CD14-positive monocyte (primary cell): ENCODE measurements around the gene FRAS1. TPM values are rescaled to one million over a fixed set of nuclear protein-coding genes. Genes with fewer than 3 reads are reported as not detected.

ENCODE experiments used
- DNase-seq, 3 donors: peaks; one replicate each; pipeline ENCODE4 v3.0.0-alpha.2; 2011 to 2022
- H2AFZ ChIP-seq: 2 replicates; pipeline ENCODE4 v1.6.0; 2012; ENCODE audit warnings: mild to moderate bottlenecking, low read depth, low read length, inconsistent platforms; ENCODE audit not compliant: insufficient read depth, poor library complexity, severe bottlenecking
- H3K27ac ChIP-seq, 2 donors: 1 replicate in 1 of 2; 2 replicates in 1 of 2; pipeline ENCODE4 v1.5.1; 2012 to 2013; ENCODE audit warnings: low read length in 2 of 2, control low read depth in 1 of 2, inconsistent platforms in 1 of 2, low read depth in 1 of 2, mild to moderate bottlenecking in 1 of 2
- H3K27me3 ChIP-seq, 2 donors: one replicate each; pipeline versions ENCODE4 v1.6.0 to v1.6.1; 2011 to 2013; ENCODE audit warnings: low read length in 2 of 2; ENCODE audit not compliant: control insufficient read depth in 2 of 2, insufficient read depth in 2 of 2
- H3K36me3 ChIP-seq, 2 donors: replicated peaks in 1 of 2; 1 replicate in 1 of 2; 2 replicates in 1 of 2; pipeline versions ENCODE4 v1.5.1 to v1.6.1; 2012 to 2013; ENCODE audit warnings: low read length in 2 of 2, control low read depth in 1 of 2, inconsistent platforms in 1 of 2, mild to moderate bottlenecking in 1 of 2; ENCODE audit not compliant: insufficient read depth in 2 of 2, control insufficient read depth in 1 of 2
- H3K4me1 ChIP-seq, 2 donors: 1 replicate in 1 of 2; 2 replicates in 1 of 2; pipeline versions ENCODE4 v1.5.1 to v1.6.1; 2012 to 2013; ENCODE audit warnings: low read length in 2 of 2, control low read depth in 1 of 2, inconsistent platforms in 1 of 2, mild to moderate bottlenecking in 1 of 2, moderate library complexity in 1 of 2; ENCODE audit not compliant: insufficient read depth in 2 of 2, control insufficient read depth in 1 of 2
- H3K4me2 ChIP-seq: replicated peaks from 2 replicates; pipeline ENCODE3; 2012; ENCODE audit warnings: low read length, moderate library complexity, mild to moderate bottlenecking; ENCODE audit not compliant: poor library complexity, severe bottlenecking; ENCODE audit errors: extremely low read depth
- H3K4me3 ChIP-seq, 3 experiments: fragments of 200-600 bp in 1 of 3; sonication (generic) in 1 of 3; replicated peaks in 1 of 3; 1 replicate in 2 of 3; 2 replicates in 1 of 3; pipeline ENCODE4 v1.5.1; 2011 to 2013; ENCODE audit warnings: low read length in 3 of 3, mild to moderate bottlenecking in 3 of 3, control low read depth in 2 of 3, low read depth in 2 of 3, inconsistent platforms in 1 of 3, moderate library complexity in 1 of 3
- H3K79me2 ChIP-seq: 2 replicates; pipeline ENCODE4 v1.6.0; 2012; ENCODE audit warnings: mild to moderate bottlenecking, control low read depth, inconsistent platforms, low read length, moderate library complexity; ENCODE audit not compliant: insufficient read depth
- H3K9ac ChIP-seq: 2 replicates; pipeline ENCODE4 v1.6.0; 2017; ENCODE audit warnings: low read length, mild to moderate bottlenecking; ENCODE audit not compliant: insufficient read depth, poor library complexity, severe bottlenecking
- H3K9me3 ChIP-seq, 2 donors: replicated peaks in 1 of 2; 1 replicate in 1 of 2; 2 replicates in 1 of 2; pipeline versions ENCODE4 v1.5.1 to v1.6.1; 2012 to 2013; ENCODE audit warnings: low read length in 2 of 2, control low read depth in 1 of 2; ENCODE audit not compliant: control insufficient read depth in 1 of 2, insufficient read depth in 1 of 2
- H4K20me1 ChIP-seq: 2 replicates; pipeline ENCODE4 v1.6.0; 2012; ENCODE audit warnings: mild to moderate bottlenecking, low read length, control low read depth, moderate library complexity; ENCODE audit not compliant: insufficient read depth
- H3K27ac Mint-ChIP-seq, 7 donors: one replicate each; pipeline ENCODE4 v1.8.0; 2020; ENCODE audit warnings: mild to moderate bottlenecking in 7 of 7, mixed read lengths in 7 of 7, moderate library complexity in 6 of 7, inconsistent platforms in 2 of 7
- H3K27me3 Mint-ChIP-seq, 3 donors: one replicate each; pipeline ENCODE4 v1.8.0; 2021 to 2022; ENCODE audit warnings: low read depth in 3 of 3, mild to moderate bottlenecking in 3 of 3, mixed read lengths in 3 of 3, moderate library complexity in 3 of 3, inconsistent platforms in 1 of 3
- H3K36me3 Mint-ChIP-seq, 2 donors: one replicate each; pipeline ENCODE4 v1.8.0; 2020; ENCODE audit warnings: mixed read lengths in 2 of 2, inconsistent platforms in 1 of 2, mild to moderate bottlenecking in 1 of 2
- H3K4me1 Mint-ChIP-seq: one replicate; pipeline ENCODE4 v1.8.0; 2020; ENCODE audit warnings: mild to moderate bottlenecking, mixed read lengths
- H3K4me3 Mint-ChIP-seq, 2 donors: one replicate each; pipeline ENCODE4 v1.8.0; 2020; ENCODE audit warnings: mild to moderate bottlenecking in 2 of 2, mixed read lengths in 2 of 2, moderate library complexity in 1 of 2
- H3K9me3 Mint-ChIP-seq, 7 donors: one replicate each; pipeline ENCODE4 v1.8.0; 2020 to 2022; ENCODE audit warnings: mixed read lengths in 7 of 7, mild to moderate bottlenecking in 6 of 7, moderate library complexity in 6 of 7, inconsistent platforms in 2 of 7
- CTCF ChIP-seq: fragments of 200-600 bp; IDR thresholded peaks from one replicate; pipeline ENCODE4 v1.8.0; 2022; ENCODE audit warnings: antibody characterized with exemption, mild to moderate bottlenecking
- WGBS: methylation state at CpG from one replicate; pipeline ENCODE4 v1.1.5; 2013; ENCODE audit warnings: missing lambda C conversion rate; ENCODE audit not compliant: insufficient coverage; 5-methylcytosine and 5-hydroxymethylcytosine counted together
- intact Hi-C, 2 donors: fragments of 100-400 bp; cut with micrococcal nuclease; formaldehyde crosslinking; loops; one replicate each; pipeline versions ENCODE4 v1.15.0 to v1.15.1; 2023
- polyA plus RNA-seq, 3 donors: library from polyadenylated mRNA; depleted of rRNA in 1 of 3; unstranded in 2 of 3; stranded (reverse) in 1 of 3; fragments of 300-500 nt in 2 of 3; fragments of >200 nt in 1 of 3; fragmentation: Illumina TruSeq in 2 of 3; gene quantifications; 1 replicate in 2 of 3; 2 replicates in 1 of 3; pipeline ENCODE4 v1.2.3, GENCODE V29; 2012 to 2021

FRAS1 gene
- polyA plus RNA-seq, 3 donors, result not detected

GRCh38 chr4:78525559-78525958, 468.4 kb downstream of the FRAS1 start:
- H2AFZ ChIP-seq, result no peak overlapping the region
- H3K27me3 Mint-ChIP-seq, result peaks cover 0 to 1% (median 0%) of the 10 kb centered on the region in 3 donors
- no peak overlapping the region for H3K4me2 ChIP-seq
- WGBS, result 50% methylated on average over 2 of the region's 3 CpGs
- H3K9me3 ChIP-seq, result no peaks in the 10 kb centered on the region
- no peak overlapping the region for H3K27ac Mint-ChIP-seq
- H3K4me3 Mint-ChIP-seq, result no peak overlapping the region
- H3K36me3 Mint-ChIP-seq, result no peaks in the 10 kb centered on the region
- H3K79me2 ChIP-seq, result no peaks in the 10 kb centered on the region
- no peaks in the 10 kb centered on the region for H3K4me1 Mint-ChIP-seq
- no peaks in the 10 kb centered on the region for H3K4me1 ChIP-seq
- H3K9me3 Mint-ChIP-seq, result peaks cover 0 to 1% (median 0%) of the 10 kb centered on the region in 7 donors
- H3K27ac ChIP-seq, result no peak overlapping the region
- no peaks in the 10 kb centered on the region for H3K36me3 ChIP-seq
- no peaks in the 10 kb centered on the region for H3K27me3 ChIP-seq
- H3K4me3 ChIP-seq, result no peak overlapping the region
- no peaks in the 10 kb centered on the region for H4K20me1 ChIP-seq
- DNase-seq, result no peak
- TF ChIP-seq CTCF, result no peak
- H3K9ac ChIP-seq, result no peak overlapping the region
- intact Hi-C loops, result no loop called here

- H3K4me2 ChIP-seq, result no peak overlapping the region
- no peak overlapping the region for H3K9ac ChIP-seq
- H3K27me3 Mint-ChIP-seq, result peaks cover 0 to 1% (median 0%) of the 10 kb centered on the region in 3 donors
- WGBS, result no CpG with 5 or more reads among the region's 1 CpG
- H3K36me3 ChIP-seq, result no peaks in the 10 kb centered on the region
- no peak overlapping the region for H3K27ac ChIP-seq
- no peak overlapping the region for H3K27ac Mint-ChIP-seq
- no peaks in the 10 kb centered on the region for H3K36me3 Mint-ChIP-seq
- TF ChIP-seq CTCF, result no peak
- H3K4me1 ChIP-seq, result no peaks in the 10 kb centered on the region
- H3K4me3 Mint-ChIP-seq, result no peak overlapping the region
- no peaks in the 10 kb centered on the region for H3K9me3 ChIP-seq
- H3K79me2 ChIP-seq, result no peaks in the 10 kb centered on the region
- DNase-seq, result no peak
- no peaks in the 10 kb centered on the region for H4K20me1 ChIP-seq
- no peak overlapping the region for H3K4me3 ChIP-seq
- no peak overlapping the region for H2AFZ ChIP-seq
- peaks cover 0 to 6% (median 0%) of the 10 kb centered on the region in 7 donors for H3K9me3 Mint-ChIP-seq
- peaks cover 3% of the 10 kb centered on the region for H3K4me1 Mint-ChIP-seq
- H3K27me3 ChIP-seq, result no peaks in the 10 kb centered on the region
- intact Hi-C loops, result no loop called here
Observed at GRCh38 chr4:78527103-78527502, 470.0 kb downstream of the FRAS1 start.
